HepG2 (cell line): ENCODE data around the gene SOX13. TPM values are rescaled to one million over a fixed set of nuclear protein-coding genes. Genes with fewer than 3 reads are reported as not detected.

Source experiments
- ATAC-seq: fragments of 200-7000 bp; cut with Tn5 transposase; 3 replicates; pipeline ENCODE4 v1.9.1; 2020; ENCODE audit warnings: mild to moderate bottlenecking, moderate library complexity
- BruUV-seq: library from RNA; stranded (reverse); fragments of 400-500 nt; replicated peaks from 2 replicates; lab custom pipeline; 2021; lab: Mats Ljungman, UMichigan
- CTCF ChIA-PET: fragments of 300-600 bp; formaldehyde crosslinking; extraction: SDS; loops from one replicate; lab custom pipeline; 2021; ENCODE audit warnings: low total read pairs, inconsistent platforms, low intra/inter-chr PET ratio; lab: Yijun Ruan, JAX
- POLR2A ChIA-PET: fragments of 350-600 bp; sonication (Branson Sonifier 250); formaldehyde crosslinking; loops from one replicate; lab custom pipeline; 2020; ENCODE audit warnings: antibody characterized with exemption, inconsistent platforms; lab: Yijun Ruan, JAX
- DNase-seq: peaks from one replicate; pipeline ENCODE4 v3.0.0-alpha.2; 2015; ENCODE audit warnings: low spot score
- FAIRE-seq: peaks from 3 replicates; lab custom pipeline; 2011; peaks lifted over from hg19 to GRCh38; lab: Jason Lieb, UNC
- H2AFZ ChIP-seq: one replicate; pipeline ENCODE4 v1.6.1; 2011; ENCODE audit warnings: low read length, inconsistent platforms
- H3K27ac ChIP-seq: fragments of 300-600 bp; 3 replicates; pipeline ENCODE4 v1.8.0; 2011; ENCODE audit warnings: mixed run types, mild to moderate bottlenecking, mixed read lengths, low read length, inconsistent platforms; ENCODE audit not compliant: insufficient read depth; ENCODE audit errors: extremely low read length
- H3K27me3 ChIP-seq, 2 experiments: fragments of 200-600 bp in 1 of 2; 2 replicates in 1 of 2; 3 replicates in 1 of 2; pipeline versions ENCODE4 v1.6.0 to v1.8.0; 2011; ENCODE audit warnings: low read length in 2 of 2, mild to moderate bottlenecking in 2 of 2, moderate library complexity in 2 of 2, inconsistent platforms in 1 of 2; ENCODE audit not compliant: insufficient read depth in 2 of 2, control insufficient read depth in 1 of 2
- H3K36me3 ChIP-seq, 2 experiments: fragments of 200-600 bp in 1 of 2; replicated peaks in 1 of 2; 2 replicates in 1 of 2; 3 replicates in 1 of 2; pipeline versions ENCODE4 v1.5.1 to v1.8.0; 2011; ENCODE audit warnings: low read length in 2 of 2, inconsistent platforms in 1 of 2; ENCODE audit not compliant: insufficient read depth in 2 of 2, control insufficient read depth in 1 of 2
- H3K4me1 ChIP-seq: 2 replicates; pipeline ENCODE4 v1.5.1; 2012; ENCODE audit warnings: low read length, inconsistent platforms; ENCODE audit not compliant: insufficient read depth
- H3K4me2 ChIP-seq: 2 replicates; pipeline ENCODE4 v1.6.0; 2011; ENCODE audit warnings: low read depth, low read length, inconsistent platforms
- H3K4me3 ChIP-seq, 3 experiments: fragments of 200-600 bp in 1 of 3; sonication (generic), shearing (Covaris generic) in 1 of 3; replicated peaks in 1 of 3; 2 replicates each; pipeline ENCODE4 v1.5.1; 2011 to 2016; ENCODE audit warnings: low read length in 3 of 3, inconsistent platforms in 2 of 3, low read depth in 2 of 3, mild to moderate bottlenecking in 2 of 3, control low read depth in 1 of 3, mixed read lengths in 1 of 3; ENCODE audit not compliant: insufficient read depth in 1 of 3
- H3K79me2 ChIP-seq: one replicate; pipeline ENCODE4 v1.6.1; 2011; ENCODE audit warnings: low read length, inconsistent platforms; ENCODE audit not compliant: insufficient read depth
- H3K9ac ChIP-seq: 2 replicates; pipeline ENCODE4 v1.6.0; 2011; ENCODE audit warnings: mild to moderate bottlenecking, low read depth, low read length, inconsistent platforms; ENCODE audit not compliant: insufficient read depth
- H3K9me3 ChIP-seq: 2 replicates; pipeline ENCODE4 v1.5.1; 2012; ENCODE audit warnings: mild to moderate bottlenecking, low read length
- H4K20me1 ChIP-seq: 2 replicates; pipeline ENCODE4 v1.6.0; 2011; ENCODE audit warnings: inconsistent platforms, mild to moderate bottlenecking, low read length, moderate library complexity; ENCODE audit not compliant: insufficient read depth
- HNRNPL ChIP-seq: fragments of 200-400 bp; formaldehyde crosslinking; IDR thresholded peaks from 2 replicates; pipeline ENCODE4 v1.6.1; 2017; ENCODE audit warnings: mild to moderate bottlenecking, low read depth, low read length
- NR2C2 ChIP-seq: sonication (generic); formaldehyde crosslinking; IDR thresholded peaks from 2 replicates; pipeline ENCODE4 v1.4.0; 2020; ENCODE audit warnings: missing genetic modification reagents, mild to moderate bottlenecking, moderate library complexity, borderline replicate concordance
- REST ChIP-seq, 2 experiments: IDR thresholded peaks; 2 replicates each; pipeline ENCODE4 v1.6.1; 2011 to 2012; ENCODE audit warnings: low read length in 2 of 2, borderline replicate concordance in 1 of 2, low read depth in 1 of 2, mild to moderate bottlenecking in 1 of 2, moderate library complexity in 1 of 2
- ZBTB21 ChIP-seq: sonication (generic); formaldehyde crosslinking; IDR thresholded peaks from 2 replicates; pipeline ENCODE4 v1.4.0; 2020; ENCODE audit warnings: missing genetic modification reagents
- WGBS: methylation state at CpG from one replicate; pipeline ENCODE4 v1.1.6; 2017; ENCODE audit warnings: low lambda C conversion rate; 5-methylcytosine and 5-hydroxymethylcytosine counted together
- in situ Hi-C: cut with HindIII; loops from 2 replicates; pipeline ENCODE4 v1.10.0; 2017; ENCODE audit warnings: low pct_unique_long_range_greater_than_20kb; ENCODE audit not compliant: extremely low pct_ligation_motif_present
- intact Hi-C: fragments of 100-400 bp; cut with micrococcal nuclease; formaldehyde crosslinking; loops from one replicate; pipeline ENCODE4 v1.10.0; 2022; ENCODE audit not compliant: unreplicated experiment
- polyA plus RNA-seq, 8 experiments: library from polyadenylated mRNA; depleted of rRNA in 3 of 8; stranded (reverse) in 7 of 8; unstranded in 1 of 8; fragments of >200 nt; fragmentation: Illumina TruSeq in 4 of 8; extraction: Trizol in 4 of 8; gene quantifications; 2 replicates each; pipeline versions ENCODE4 v1.2.1 to v1.2.3, GENCODE V29; 2011 to 2016; ENCODE audit warnings: low read depth in 4 of 8, missing spikeins in 1 of 8, mixed read lengths in 1 of 8; ENCODE audit not compliant: insufficient read depth in 1 of 8
- total RNA-seq, 5 experiments: library from RNA; depleted of rRNA; stranded (reverse); fragments of >200 nt; fragmentation: Illumina TruSeq; extraction: Trizol; gene quantifications; 2 replicates each; pipeline ENCODE4 v1.2.3, GENCODE V29; 2016; ENCODE audit warnings: low read depth in 1 of 5

Gene SOX13
- total and polyA plus RNA-seq, 2 of the 13 experiments (the other 11 are each of a cell fraction or from before 2014, with no cell fraction given) = 13.3 to 15.8 TPM

GRCh38 chr1:204104331-204105130 is 31.6 kb downstream of the SOX13 start:
- ATAC-seq = no peak
- H3K4me2 ChIP-seq = no peak overlapping the region
- H3K27ac ChIP-seq = peak overlapping the region; percentile 9
- ChIA-PET CTCF (no interaction called here), POLR2A (interaction anchor here (2.8 to 3.6 kb wide), 2 partner anchors 11 to 30 kb away, joined by 20 read pairs; partner anchors contain the start of gene SOX13)
- no peaks in the 10 kb centered on the region for H3K9me3 ChIP-seq
- TF ChIP-seq ZBTB21 (CRISPR knock-in tag) (no peak), HNRNPL (peak; percentile 88), REST (IDR thresholded peaks at IDR 0.05; ENCODE audit: borderline replicate concordance in 1 of 2, low read depth in 1 of 2, low read length in 2 of 2) (no peak), NR2C2 (no peak)
- H3K27me3 ChIP-seq = no peaks in the 10 kb centered on the region
- peaks cover 91% of the 10 kb centered on the region for H3K79me2 ChIP-seq
- peaks cover 6% of the 10 kb centered on the region; the same call in 1 of the 2 replicates for H4K20me1 ChIP-seq
- peaks cover 0 to 2% of the 10 kb centered on the region in 2 experiments; a peak in 1 of 5 replicates for H3K36me3 ChIP-seq
- H3K4me1 ChIP-seq = peaks cover 67% of the 10 kb centered on the region
- in situ Hi-C loops (no loop called here), intact Hi-C loops (no loop called here)
- no peak for FAIRE-seq
- no TSS peak for BruUV-seq
- H2AFZ ChIP-seq = no peak overlapping the region
- WGBS = 85% methylated on average over 14 of the region's 14 CpGs
- H3K9ac ChIP-seq = peak overlapping the region; percentile 31; the same call in 1 of the 2 replicates
- DNase-seq = no peak
- H3K4me3 ChIP-seq = no peak overlapping the region
